ENCODE data around the gene ZFP69. TPM values are rescaled to one million over a fixed set of nuclear protein-coding genes. Genes with fewer than 3 reads are reported as not detected.
A peak's percentile ranks its signal among the peaks of the same experiment; 100 is the strongest.

Gene ZFP69
- total and polyA plus RNA-seq, 2 donors (not counting 1 experiment from before 2014, with no cell fraction given): 2.6 to 4.3 TPM

DNA sequence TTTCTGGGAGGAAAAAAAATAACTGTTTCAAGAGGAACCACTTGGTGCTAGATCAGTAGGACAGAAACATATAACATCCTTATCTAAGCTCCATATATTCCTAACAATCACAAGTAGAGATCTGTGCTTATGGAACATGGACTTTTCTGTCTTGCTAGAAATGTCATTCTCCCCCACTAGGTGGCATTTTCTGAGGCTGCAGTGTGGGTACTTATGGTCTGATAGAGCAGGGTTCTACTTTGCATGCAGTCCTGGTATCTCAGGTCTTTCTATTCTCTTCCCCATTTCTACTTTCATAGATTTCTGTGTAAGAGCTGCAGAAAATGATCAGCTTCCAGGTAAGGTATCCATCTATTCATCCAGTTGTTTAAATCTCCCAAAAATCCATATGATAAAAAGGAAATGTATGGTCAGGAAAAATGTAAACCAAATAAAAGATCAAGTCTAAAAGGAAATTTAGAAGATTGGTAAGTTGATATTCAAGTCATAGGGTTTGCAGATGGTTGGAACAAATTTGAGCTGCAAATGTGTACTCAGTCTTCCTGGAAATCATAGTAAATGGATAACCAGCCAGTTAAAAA is 55.8 kb downstream of the ZFP69 start:
- TF ChIP-seq EZH2 (IDR thresholded peaks at IDR 0.05; ENCODE audit: low read length, missing control alignments): no peak
- TF ChIP-seq, protein P1, sequence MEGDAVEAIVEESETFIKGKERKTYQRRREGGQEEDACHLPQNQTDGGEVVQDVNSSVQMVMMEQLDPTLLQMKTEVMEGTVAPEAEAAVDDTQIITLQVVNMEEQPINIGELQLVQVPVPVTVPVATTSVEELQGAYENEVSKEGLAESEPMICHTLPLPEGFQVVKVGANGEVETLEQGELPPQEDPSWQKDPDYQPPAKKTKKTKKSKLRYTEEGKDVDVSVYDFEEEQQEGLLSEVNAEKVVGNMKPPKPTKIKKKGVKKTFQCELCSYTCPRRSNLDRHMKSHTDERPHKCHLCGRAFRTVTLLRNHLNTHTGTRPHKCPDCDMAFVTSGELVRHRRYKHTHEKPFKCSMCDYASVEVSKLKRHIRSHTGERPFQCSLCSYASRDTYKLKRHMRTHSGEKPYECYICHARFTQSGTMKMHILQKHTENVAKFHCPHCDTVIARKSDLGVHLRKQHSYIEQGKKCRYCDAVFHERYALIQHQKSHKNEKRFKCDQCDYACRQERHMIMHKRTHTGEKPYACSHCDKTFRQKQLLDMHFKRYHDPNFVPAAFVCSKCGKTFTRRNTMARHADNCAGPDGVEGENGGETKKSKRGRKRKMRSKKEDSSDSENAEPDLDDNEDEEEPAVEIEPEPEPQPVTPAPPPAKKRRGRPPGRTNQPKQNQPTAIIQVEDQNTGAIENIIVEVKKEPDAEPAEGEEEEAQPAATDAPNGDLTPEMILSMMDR (conservative IDR thresholded peaks at IDR 0.05 in 1 of 2, IDR thresholded peaks at IDR 0.05 in 1 of 2; ENCODE audit: low read depth in 1 of 2, low read length in 2 of 2): peak; percentile 62 to 79
- peak; percentile 49 to 63 for DNase-seq (ENCODE audit: low read depth in 2 of 2)
- H2AFZ ChIP-seq (ENCODE audit: low read length): no peak overlapping the region
- no peak overlapping the region for H3K9ac ChIP-seq (ENCODE audit: insufficient read depth, low read length)
- H3K9me3 ChIP-seq (ENCODE audit: control insufficient read depth, insufficient read depth, low read depth, low read length): no peaks in the 10 kb centered on the region
- no peaks in the 10 kb centered on the region for H4K20me1 ChIP-seq (ENCODE audit: control insufficient read depth, extremely low read depth, insufficient read depth, low read length)
- H3K27me3 ChIP-seq (ENCODE audit: control insufficient read depth, insufficient read depth, low read length): no peaks in the 10 kb centered on the region
- no peaks in the 10 kb centered on the region for H3K4me1 ChIP-seq (ENCODE audit: control insufficient read depth, extremely low read depth, insufficient read depth, low read length)
- no peak overlapping the region for H3K27ac ChIP-seq (ENCODE audit: insufficient read depth, low read length)
- H3K79me2 ChIP-seq (ENCODE audit: control insufficient read depth, insufficient read depth, low read length): no peaks in the 10 kb centered on the region
- H3K4me3 ChIP-seq (replicated peaks in 1 of 4; ENCODE audit: control extremely low read depth in 1 of 4, insufficient read depth in 1 of 4, low read depth in 3 of 4, low read length in 4 of 4): peak overlapping the region in 1 of 4 experiments; percentile 86
- H3K36me3 ChIP-seq (ENCODE audit: control insufficient read depth, insufficient read depth, low read length): no peaks in the 10 kb centered on the region
- H3K4me2 ChIP-seq (ENCODE audit: extremely low read depth, insufficient read depth, low read length): no peak overlapping the region

DNA sequence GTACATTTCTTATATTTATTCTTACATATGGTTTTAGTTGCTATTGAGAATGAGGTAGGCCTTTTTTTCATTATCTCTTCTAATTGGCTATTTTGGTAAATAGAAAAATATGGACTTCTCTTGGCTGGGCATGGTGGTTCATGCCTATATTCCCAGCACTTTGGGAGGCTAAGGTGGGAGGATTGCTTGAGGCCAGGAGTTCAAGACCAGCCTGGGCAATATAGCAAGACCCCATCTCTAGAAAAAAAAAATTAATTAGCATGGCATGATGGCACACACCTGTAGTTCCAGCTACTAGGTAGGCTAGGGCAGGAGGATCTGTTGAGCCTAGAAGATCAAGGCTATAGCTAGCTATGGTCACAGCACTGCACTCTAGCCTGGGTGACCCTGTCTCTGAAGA is 57.5 kb downstream of the ZFP69 start:
- Histone ChIP-seq H4K20me1 (ENCODE audit: control insufficient read depth, extremely low read depth, insufficient read depth, low read length) (no peaks in the 10 kb centered on the region), H2AFZ (ENCODE audit: low read length) (no peak overlapping the region), H3K9me3 (ENCODE audit: control insufficient read depth, insufficient read depth, low read depth, low read length) (no peaks in the 10 kb centered on the region), H3K4me2 (ENCODE audit: extremely low read depth, insufficient read depth, low read length) (no peak overlapping the region), H3K79me2 (ENCODE audit: control insufficient read depth, insufficient read depth, low read length) (no peaks in the 10 kb centered on the region), H3K36me3 (ENCODE audit: control insufficient read depth, insufficient read depth, low read length) (no peaks in the 10 kb centered on the region), H3K27ac (ENCODE audit: insufficient read depth, low read length) (no peak overlapping the region), H3K4me1 (ENCODE audit: control insufficient read depth, extremely low read depth, insufficient read depth, low read length) (no peaks in the 10 kb centered on the region), H3K4me3 (replicated peaks in 1 of 4; ENCODE audit: control extremely low read depth in 1 of 4, insufficient read depth in 1 of 4, low read depth in 3 of 4, low read length in 4 of 4) (no peak overlapping the region), H3K27me3 (ENCODE audit: control insufficient read depth, insufficient read depth, low read length) (no peaks in the 10 kb centered on the region), H3K9ac (ENCODE audit: insufficient read depth, low read length) (no peak overlapping the region)
- DNase-seq (ENCODE audit: low read depth in 2 of 2): no peak
- TF ChIP-seq, protein P1 (conservative IDR thresholded peaks at IDR 0.05 in 1 of 2, IDR thresholded peaks at IDR 0.05 in 1 of 2; ENCODE audit: low read depth in 1 of 2, low read length in 2 of 2): no peak
- TF ChIP-seq EZH2 (IDR thresholded peaks at IDR 0.05; ENCODE audit: low read length, missing control alignments): no peak

DNA sequence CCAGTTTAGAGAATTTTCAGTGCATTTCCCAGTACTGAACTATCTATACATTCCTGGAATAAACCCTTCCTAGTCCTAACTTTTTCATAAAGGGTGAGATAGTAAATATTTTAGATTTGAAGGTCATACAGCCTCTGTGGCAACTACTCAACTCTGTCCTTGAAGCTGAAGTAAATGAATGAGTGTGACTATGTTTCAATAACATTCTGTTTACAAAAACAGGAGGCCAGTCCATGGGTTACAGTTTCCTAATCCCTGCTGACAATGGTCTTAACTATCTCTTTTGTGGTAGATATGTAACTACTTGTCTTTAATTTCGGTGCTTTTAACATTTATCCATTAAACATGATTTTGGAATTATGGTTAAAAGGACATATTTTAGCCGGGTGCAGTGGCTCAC is 58.6 kb downstream of the ZFP69 start:
- no peak for TF ChIP-seq EZH2 (IDR thresholded peaks at IDR 0.05; ENCODE audit: low read length, missing control alignments)
- TF ChIP-seq, protein P1 (conservative IDR thresholded peaks at IDR 0.05 in 1 of 2, IDR thresholded peaks at IDR 0.05 in 1 of 2; ENCODE audit: low read depth in 1 of 2, low read length in 2 of 2): no peak
- no peak for DNase-seq (ENCODE audit: low read depth in 2 of 2)
- Histone ChIP-seq H3K4me3 (replicated peaks in 1 of 4; ENCODE audit: control extremely low read depth in 1 of 4, insufficient read depth in 1 of 4, low read depth in 3 of 4, low read length in 4 of 4) (no peak overlapping the region), H3K4me2 (ENCODE audit: extremely low read depth, insufficient read depth, low read length) (no peak overlapping the region), H2AFZ (ENCODE audit: low read length) (no peak overlapping the region), H3K9ac (ENCODE audit: insufficient read depth, low read length) (no peak overlapping the region), H3K4me1 (ENCODE audit: control insufficient read depth, extremely low read depth, insufficient read depth, low read length) (no peaks in the 10 kb centered on the region), H4K20me1 (ENCODE audit: control insufficient read depth, extremely low read depth, insufficient read depth, low read length) (no peaks in the 10 kb centered on the region), H3K36me3 (ENCODE audit: control insufficient read depth, insufficient read depth, low read length) (no peaks in the 10 kb centered on the region), H3K27ac (ENCODE audit: insufficient read depth, low read length) (no peak overlapping the region), H3K27me3 (ENCODE audit: control insufficient read depth, insufficient read depth, low read length) (no peaks in the 10 kb centered on the region), H3K9me3 (ENCODE audit: control insufficient read depth, insufficient read depth, low read depth, low read length) (no peaks in the 10 kb centered on the region), H3K79me2 (ENCODE audit: control insufficient read depth, insufficient read depth, low read length) (no peaks in the 10 kb centered on the region)

Data from fibroblast of lung (primary cell).